CD4-positive, CD25-positive, alpha-beta regulatory T cell (primary cell): ENCODE measurements around the gene BPHL. TPM values are rescaled to one million over a fixed set of nuclear protein-coding genes. Genes with fewer than 3 reads are reported as not detected.
"Not testable (repeated sequence)": the region's sequence is repeated elsewhere in the genome, so short reads cannot be mapped to it uniquely, and the experiment has no call there.

Experiments used
- ATAC-seq, 2 donors: fragments of 150-1000 bp; cut with Tn5 transposase; one replicate each; pipeline ENCODE4 v1.10.0; 2021; ENCODE audit warnings: low read depth in 2 of 2, moderate number of reproducible peaks in 2 of 2, moderate library complexity in 1 of 2
- DNase-seq, 3 donors: peaks; one replicate each; pipeline versions ENCODE4 v3.0.0 to v3.0.0-alpha.2; 2012 to 2022; ENCODE audit warnings: mixed read lengths in 1 of 3
- H3K27ac ChIP-seq: one replicate; pipeline ENCODE4 v1.7.0; 2013; ENCODE audit warnings: mild to moderate bottlenecking, low read length; ENCODE audit not compliant: insufficient read depth, poor library complexity, severe bottlenecking
- H3K27me3 ChIP-seq: one replicate; pipeline ENCODE4 v1.7.0; 2013; ENCODE audit warnings: low read length; ENCODE audit not compliant: control insufficient read depth, insufficient read depth
- H3K36me3 ChIP-seq: one replicate; pipeline ENCODE4 v1.7.0; 2013; ENCODE audit warnings: mild to moderate bottlenecking, low read length, moderate library complexity; ENCODE audit not compliant: control insufficient read depth, insufficient read depth
- H3K4me1 ChIP-seq: 2 replicates; pipeline ENCODE4 v1.7.0; 2013; ENCODE audit warnings: mild to moderate bottlenecking, low read length; ENCODE audit not compliant: insufficient read depth, control insufficient read depth, poor library complexity, severe bottlenecking
- H3K4me3 ChIP-seq: one replicate; pipeline ENCODE4 v1.7.0; 2013; ENCODE audit warnings: low read depth, mild to moderate bottlenecking, low read length, moderate library complexity
- H3K9me3 ChIP-seq, 2 experiments: 1 replicate in 1 of 2; 2 replicates in 1 of 2; pipeline ENCODE4 v1.7.0; 2013; ENCODE audit warnings: low read length in 2 of 2, mild to moderate bottlenecking in 1 of 2, moderate library complexity in 1 of 2; ENCODE audit not compliant: control insufficient read depth in 2 of 2
- H3K27ac Mint-ChIP-seq, 3 donors: one replicate each; pipeline ENCODE4 v1.8.0; 2020 to 2022; ENCODE audit warnings: mild to moderate bottlenecking in 3 of 3, mixed read lengths in 3 of 3, moderate library complexity in 2 of 3
- H3K27me3 Mint-ChIP-seq: one replicate; pipeline ENCODE4 v1.8.0; 2022; ENCODE audit warnings: mild to moderate bottlenecking, mixed read lengths
- H3K36me3 Mint-ChIP-seq: one replicate; pipeline ENCODE4 v1.8.0; 2020; ENCODE audit warnings: mixed read lengths
- H3K4me1 Mint-ChIP-seq, 4 donors: one replicate each; pipeline ENCODE4 v1.8.0; 2020 to 2022; ENCODE audit warnings: mixed read lengths in 4 of 4, mild to moderate bottlenecking in 1 of 4
- H3K4me3 Mint-ChIP-seq, 4 donors: one replicate each; pipeline ENCODE4 v1.8.0; 2020 to 2022; ENCODE audit warnings: mild to moderate bottlenecking in 4 of 4, mixed read lengths in 4 of 4, moderate library complexity in 3 of 4
- H3K9me3 Mint-ChIP-seq, 7 donors: one replicate each; pipeline ENCODE4 v1.8.0; 2020 to 2022; ENCODE audit warnings: mixed read lengths in 7 of 7, mild to moderate bottlenecking in 3 of 7, moderate library complexity in 2 of 7
- polyA plus RNA-seq, 4 donors: library from polyadenylated mRNA; unstranded; fragments of 300-500 nt; fragmentation: Illumina TruSeq; gene quantifications; one replicate each; pipeline ENCODE4 v1.2.3, GENCODE V29; 2021
- total RNA-seq: library from RNA; stranded (reverse); gene quantifications from one replicate; pipeline ENCODE4 v1.2.3, GENCODE V29; 2022

The BPHL gene
- total and polyA plus RNA-seq, 5 donors from 2014 or later: 5.8 to 13.9 (median 7.2) TPM

DNA sequence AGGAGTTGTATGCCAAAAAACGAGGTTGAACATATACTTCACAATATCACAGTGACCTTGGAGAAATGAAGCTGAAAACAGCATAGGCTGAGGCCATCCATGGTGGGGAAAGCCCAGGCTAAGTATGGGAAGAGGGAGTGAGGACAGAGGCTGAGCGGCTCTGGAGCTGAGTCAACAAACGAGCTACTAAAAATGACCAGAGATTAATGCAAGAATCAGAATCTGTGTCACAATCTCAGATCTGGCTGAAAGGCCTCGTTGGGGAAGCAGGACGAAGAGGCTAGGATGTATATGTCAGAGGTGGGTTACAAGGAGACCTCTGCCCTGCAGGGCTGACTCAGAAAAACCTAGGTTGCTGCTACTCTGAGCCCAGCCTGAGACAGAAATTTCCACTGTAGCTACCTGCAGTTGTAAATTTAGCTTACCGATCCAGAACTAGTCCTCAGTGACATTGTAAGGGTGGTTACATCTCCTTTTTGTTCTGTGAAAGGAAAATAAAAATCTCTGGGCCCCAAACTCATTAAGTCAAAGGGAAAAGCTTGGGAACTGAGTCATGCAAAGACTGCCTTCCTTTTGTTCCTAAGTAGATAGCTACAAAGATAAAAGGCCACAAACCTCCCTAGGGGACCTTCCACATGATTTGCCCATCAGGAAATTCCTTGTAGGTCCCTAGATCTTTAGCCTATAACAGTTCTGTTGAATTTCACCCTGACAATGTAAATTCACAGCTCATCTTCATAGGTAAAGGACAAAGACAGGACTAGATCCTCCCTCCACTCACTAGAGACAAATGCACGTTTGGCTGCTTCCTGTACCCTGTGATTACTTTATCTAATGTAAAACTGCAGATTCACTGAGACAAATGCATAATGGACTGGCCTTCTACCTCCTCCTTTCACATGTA, 47.4 kb downstream of the BPHL start:
- Histone ChIP-seq H3K27ac (no peak overlapping the region), H3K36me3 (no peaks in the 10 kb centered on the region), H3K9me3 (no peaks in the 10 kb centered on the region), H3K4me3 (no peak overlapping the region), H3K27me3 (no peaks in the 10 kb centered on the region), H3K4me1 (peaks cover 15% of the 10 kb centered on the region)
- Mint-ChIP-seq H3K36me3 (no peaks in the 10 kb centered on the region), H3K27me3 (no peaks in the 10 kb centered on the region), H3K27ac (no peak overlapping the region), H3K9me3 (no peaks in the 10 kb centered on the region), H3K4me1 (peaks cover 7 to 22% (median 11%) of the 10 kb centered on the region in 4 donors), H3K4me3 (no peak overlapping the region)
- ATAC-seq (no peak), DNase-seq (no peak)

DNA sequence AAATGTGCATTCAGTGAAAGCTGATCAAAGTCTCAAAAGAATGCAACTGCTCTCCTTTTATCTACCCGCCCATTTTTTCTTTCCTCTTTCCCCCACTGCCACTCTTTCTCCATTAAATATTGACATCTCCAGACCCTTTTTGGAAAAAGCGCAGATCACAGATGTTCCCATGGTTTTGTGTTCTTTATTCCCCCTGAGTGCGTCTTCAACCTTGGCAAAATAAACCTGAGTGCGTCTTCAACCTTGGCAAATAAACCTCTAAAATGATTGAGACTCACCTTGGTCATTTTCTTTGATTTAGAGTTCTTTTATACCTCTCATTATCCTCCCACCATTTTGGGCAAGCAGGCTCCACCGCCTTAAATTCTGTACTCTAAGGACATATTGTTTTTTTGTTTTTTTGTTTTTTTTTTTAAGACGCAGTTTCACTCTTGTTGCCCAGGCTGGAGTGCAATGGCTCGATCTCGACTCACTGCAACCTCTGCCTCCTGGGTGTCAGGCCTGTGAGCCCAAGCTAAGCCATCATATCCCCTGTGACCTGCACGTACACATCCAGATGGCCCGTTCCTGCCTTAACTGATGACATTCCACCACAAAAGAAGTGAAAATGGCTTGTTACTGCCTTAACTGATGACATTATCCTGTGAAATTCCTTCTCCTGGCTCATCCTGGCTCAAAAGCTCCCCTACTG, 48.2 kb downstream of the BPHL start:
- not testable (repeated sequence) for H3K9me3 ChIP-seq, H3K36me3 ChIP-seq, DNase-seq, ATAC-seq, H3K27ac ChIP-seq, H3K36me3 Mint-ChIP-seq, H3K27me3 Mint-ChIP-seq, H3K27me3 ChIP-seq, H3K4me3 ChIP-seq, H3K9me3 Mint-ChIP-seq
- peaks cover 4 to 15% (median 7%) of the 10 kb centered on the region in 4 donors for H3K4me1 Mint-ChIP-seq
- H3K27ac Mint-ChIP-seq: peak overlapping the region in 1 of 3 donors; percentile 22
- H3K4me1 ChIP-seq: peaks cover 13% of the 10 kb centered on the region
- peak overlapping the region in 1 of 4 donors; percentile 58 for H3K4me3 Mint-ChIP-seq

DNA sequence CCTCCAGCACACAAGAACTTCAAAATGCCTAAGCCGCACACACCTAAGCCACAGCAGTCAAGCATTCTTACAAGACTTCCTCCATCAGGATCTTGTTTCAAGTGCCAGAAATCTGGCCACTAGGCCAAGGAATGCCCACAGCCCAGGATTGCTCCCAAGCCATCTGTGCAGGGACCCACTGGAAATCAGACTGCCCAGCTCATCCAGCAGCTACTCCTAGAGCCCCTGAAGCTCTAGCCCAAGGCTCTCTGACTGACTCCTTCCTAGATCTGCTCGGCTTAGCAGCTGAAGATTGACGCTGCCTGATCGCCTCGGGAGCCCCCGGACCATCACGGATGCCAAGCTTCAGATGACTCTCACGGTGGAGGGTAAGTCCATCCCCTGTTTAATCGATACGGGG, 49.5 kb downstream of the BPHL start:
- not testable (repeated sequence) for H3K9me3 Mint-ChIP-seq, DNase-seq, H3K27ac Mint-ChIP-seq

DNA sequence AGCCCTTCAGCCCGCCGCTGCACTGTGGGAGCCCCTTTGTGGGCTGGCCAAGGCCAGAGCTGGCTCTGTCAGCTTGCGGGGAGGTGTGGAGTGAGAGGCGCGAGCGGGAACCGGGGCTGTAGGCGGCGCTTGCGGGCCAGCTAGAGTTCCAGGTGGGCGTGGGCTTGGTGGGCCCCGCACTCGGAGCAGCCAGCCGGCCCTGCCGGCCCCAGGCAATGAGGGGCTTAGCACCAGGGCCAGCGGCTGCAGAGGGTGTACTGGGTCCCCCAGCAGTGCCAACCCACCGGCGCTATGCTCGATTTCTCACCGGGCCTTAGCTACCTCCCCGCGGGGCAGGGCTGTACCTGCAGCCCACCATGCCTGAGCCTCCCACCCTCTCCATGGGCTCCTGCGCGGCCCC, 52.2 kb downstream of the BPHL start:
- H3K9me3 ChIP-seq, H3K36me3 ChIP-seq, H3K4me1 ChIP-seq, DNase-seq, H3K27me3 Mint-ChIP-seq, H3K27ac ChIP-seq, H3K9me3 Mint-ChIP-seq, H3K36me3 Mint-ChIP-seq, H3K4me3 ChIP-seq, H3K4me3 Mint-ChIP-seq, H3K4me1 Mint-ChIP-seq, H3K27me3 ChIP-seq, H3K27ac Mint-ChIP-seq, ATAC-seq: not testable (repeated sequence)

More for the DNA sequence above, 49.5 kb downstream of the BPHL start:
- not testable (repeated sequence) for H3K27me3 Mint-ChIP-seq, H3K27ac ChIP-seq, H3K36me3 ChIP-seq, ATAC-seq, H3K4me1 ChIP-seq, H3K4me3 ChIP-seq, H3K36me3 Mint-ChIP-seq, H3K27me3 ChIP-seq, H3K4me1 Mint-ChIP-seq, H3K9me3 ChIP-seq
- H3K4me3 Mint-ChIP-seq: peak overlapping the region in 1 of 4 donors; percentile 45

DNA sequence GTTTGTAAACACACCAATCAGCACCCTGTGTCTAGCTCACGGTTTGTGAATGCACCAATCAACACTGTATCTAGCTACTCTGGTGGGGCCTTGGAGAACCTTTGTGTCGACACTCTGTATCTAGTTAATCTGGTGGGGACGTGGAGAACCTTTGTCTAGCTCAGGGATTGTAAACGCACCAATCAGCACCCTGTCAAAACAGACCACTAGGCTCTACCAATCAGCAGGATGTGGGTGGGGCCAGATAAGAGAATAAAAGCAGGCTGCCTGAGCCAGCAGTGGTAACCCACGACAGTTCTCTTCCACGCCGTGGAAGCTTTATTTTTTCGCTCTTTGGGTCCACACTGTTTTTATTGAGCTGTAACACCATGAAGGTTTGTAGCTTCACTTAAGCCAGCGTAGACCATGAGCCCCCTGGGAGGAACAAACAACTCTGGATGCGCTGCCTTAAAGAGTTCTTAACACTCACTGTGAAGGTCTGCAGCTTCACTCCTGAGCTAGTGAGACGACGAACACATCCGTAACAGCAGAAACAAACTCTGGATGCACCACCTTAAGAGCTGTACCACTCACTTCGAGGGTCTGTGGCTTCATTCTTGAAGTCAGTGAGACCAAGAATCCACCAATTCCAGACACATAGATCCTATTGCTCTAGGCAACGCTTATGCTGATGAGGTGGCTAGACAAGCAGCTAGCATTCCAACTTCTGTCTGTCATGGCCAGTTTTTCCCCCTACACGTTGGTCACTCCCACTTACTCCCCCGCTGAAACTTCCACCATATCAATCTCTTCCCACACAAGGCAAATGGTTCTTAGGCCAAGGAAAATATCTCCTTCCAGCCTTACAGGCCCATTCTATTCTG, 53.0 kb downstream of the BPHL start:
- ATAC-seq, H3K36me3 Mint-ChIP-seq, H3K27me3 Mint-ChIP-seq, H3K9me3 ChIP-seq, H3K4me1 Mint-ChIP-seq, H3K4me1 ChIP-seq, DNase-seq, H3K9me3 Mint-ChIP-seq, H3K36me3 ChIP-seq, H3K4me3 ChIP-seq, H3K27ac Mint-ChIP-seq, H3K27ac ChIP-seq, H3K27me3 ChIP-seq: not testable (repeated sequence)
- peak overlapping the region in 1 of 4 donors; percentile 3 for H3K4me3 Mint-ChIP-seq

DNA sequence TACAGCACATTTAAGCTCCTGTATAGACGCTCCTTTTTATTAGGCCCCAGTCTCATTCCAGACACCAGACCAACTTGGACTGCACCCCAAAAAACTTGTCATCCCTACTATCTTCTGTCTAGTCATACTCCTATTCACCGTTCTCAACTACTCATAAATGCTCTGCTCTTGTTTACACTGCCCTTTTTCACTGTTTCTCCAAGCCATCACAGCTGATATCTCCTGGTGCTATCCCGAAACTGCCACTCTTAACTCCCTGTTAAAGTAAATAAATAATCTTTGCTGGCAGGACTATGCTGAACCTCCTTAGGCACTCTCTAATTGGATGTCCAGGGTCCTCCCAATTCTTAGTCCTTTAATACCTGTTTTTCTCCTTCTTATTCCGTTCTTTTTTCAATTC, 54.3 kb downstream of the BPHL start:
- not testable (repeated sequence) for H3K27me3 ChIP-seq, H3K4me3 ChIP-seq, H3K27ac ChIP-seq, ATAC-seq, H3K27ac Mint-ChIP-seq, H3K4me1 Mint-ChIP-seq, H3K9me3 Mint-ChIP-seq, H3K4me3 Mint-ChIP-seq, H3K4me1 ChIP-seq, H3K9me3 ChIP-seq, DNase-seq, H3K27me3 Mint-ChIP-seq, H3K36me3 ChIP-seq, H3K36me3 Mint-ChIP-seq

DNA sequence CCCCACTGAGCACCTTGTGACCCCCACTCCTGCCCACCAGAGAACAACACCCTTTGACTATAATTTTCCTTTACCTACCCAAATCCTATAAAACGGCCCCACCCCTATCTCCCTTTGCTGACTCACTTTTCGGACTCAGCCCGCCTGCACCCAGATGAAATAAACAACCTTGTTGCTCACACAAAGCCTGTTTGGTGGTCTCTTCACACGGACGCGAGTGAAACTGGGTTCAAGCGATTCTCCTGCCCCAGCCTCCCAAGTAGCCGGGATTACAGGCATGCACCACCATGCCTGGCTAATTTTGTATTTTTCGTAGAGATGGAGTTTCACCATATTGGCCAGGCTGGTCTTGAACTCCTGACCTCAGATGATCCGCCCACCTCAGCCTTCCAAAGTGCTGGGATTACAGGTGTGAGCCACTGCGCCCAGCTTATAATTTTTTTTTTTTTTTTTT, 55.2 kb downstream of the BPHL start:
- not testable (repeated sequence) for H3K36me3 Mint-ChIP-seq, H3K4me3 Mint-ChIP-seq, H3K9me3 Mint-ChIP-seq, DNase-seq, H3K27ac ChIP-seq, H3K4me1 Mint-ChIP-seq, H3K4me3 ChIP-seq, H3K27me3 ChIP-seq, H3K27ac Mint-ChIP-seq, H3K9me3 ChIP-seq, ATAC-seq, H3K36me3 ChIP-seq, H3K4me1 ChIP-seq
- peaks cover 16% of the 10 kb centered on the region for H3K27me3 Mint-ChIP-seq
